Glutamatergic neuron (in vitro differentiated cells): ENCODE data around the gene STEAP2. TPM values are rescaled to one million over a fixed set of nuclear protein-coding genes. Genes with fewer than 3 reads are reported as not detected.

Source experiments
- DNase-seq: peaks from one replicate; pipeline ENCODE4 v3.0.0; 2022
- H3K27ac Mint-ChIP-seq: one replicate; pipeline ENCODE4 v1.8.0; 2020; ENCODE audit warnings: mild to moderate bottlenecking, mixed read lengths, inconsistent platforms; ENCODE audit not compliant: unreplicated experiment
- H3K27me3 Mint-ChIP-seq: one replicate; pipeline ENCODE4 v1.8.0; 2020; ENCODE audit warnings: mild to moderate bottlenecking, moderate library complexity, mixed read lengths, inconsistent platforms; ENCODE audit not compliant: unreplicated experiment
- H3K36me3 Mint-ChIP-seq: one replicate; pipeline ENCODE4 v1.8.0; 2020; ENCODE audit warnings: mild to moderate bottlenecking, mixed read lengths, inconsistent platforms; ENCODE audit not compliant: unreplicated experiment
- H3K4me1 Mint-ChIP-seq: one replicate; pipeline ENCODE4 v1.8.0; 2020; ENCODE audit warnings: mild to moderate bottlenecking, low read depth, mixed read lengths, inconsistent platforms; ENCODE audit not compliant: unreplicated experiment
- H3K4me3 Mint-ChIP-seq: one replicate; pipeline ENCODE4 v1.8.0; 2020; ENCODE audit warnings: mild to moderate bottlenecking, mixed read lengths, inconsistent platforms; ENCODE audit not compliant: unreplicated experiment
- H3K9me3 Mint-ChIP-seq: one replicate; pipeline ENCODE4 v1.8.0; 2020; ENCODE audit warnings: mild to moderate bottlenecking, moderate library complexity, mixed read lengths, inconsistent platforms; ENCODE audit not compliant: unreplicated experiment
- total RNA-seq: library from RNA; stranded (reverse); fragmentation: NEBNext Ultra II Directional; extraction: Animal tissue kit (Norgen Biotek cat#: 25700); gene quantifications from one replicate; pipeline ENCODE4 v1.2.1, GENCODE V29; 2021; ENCODE audit not compliant: unreplicated experiment
- TF ChIP-seq, protein P1 (sequence below): fragments of 200-600 bp; sonication (generic); IDR thresholded peaks from one replicate; pipeline ENCODE4 v1.5.0; 2021; ENCODE audit not compliant: partially characterized antibody, unreplicated experiment

The STEAP2 gene
- total RNA-seq, 1 donor from 2014 or later = 0.59 TPM

DNA sequence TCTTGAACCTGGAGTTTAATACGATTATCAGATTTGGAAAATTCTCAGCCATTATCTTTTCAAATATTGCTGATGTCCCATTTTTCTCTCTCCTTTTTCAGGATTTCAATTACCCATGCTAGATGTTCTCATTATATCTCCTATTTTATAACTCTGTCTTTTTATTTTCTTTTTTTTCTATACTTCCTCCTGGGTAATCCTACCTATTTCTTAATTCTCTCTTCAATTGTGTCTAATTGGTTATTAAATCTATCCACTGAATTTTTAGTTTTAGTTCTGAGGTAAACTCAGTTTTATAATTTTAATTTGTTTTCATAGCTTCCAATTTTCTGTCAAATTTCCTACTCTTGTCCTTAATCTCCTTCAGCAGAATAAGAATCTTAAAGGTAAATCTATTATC lies 41.6 kb upstream of the STEAP2 start:
- DNase-seq = no peak
- Mint-ChIP-seq H3K4me3 (no peak overlapping the region), H3K4me1 (no peaks in the 10 kb centered on the region), H3K27me3 (peaks cover 2% of the 10 kb centered on the region), H3K9me3 (peaks cover 2% of the 10 kb centered on the region), H3K36me3 (no peaks in the 10 kb centered on the region), H3K27ac (no peak overlapping the region)
- TF ChIP-seq, protein P1, sequence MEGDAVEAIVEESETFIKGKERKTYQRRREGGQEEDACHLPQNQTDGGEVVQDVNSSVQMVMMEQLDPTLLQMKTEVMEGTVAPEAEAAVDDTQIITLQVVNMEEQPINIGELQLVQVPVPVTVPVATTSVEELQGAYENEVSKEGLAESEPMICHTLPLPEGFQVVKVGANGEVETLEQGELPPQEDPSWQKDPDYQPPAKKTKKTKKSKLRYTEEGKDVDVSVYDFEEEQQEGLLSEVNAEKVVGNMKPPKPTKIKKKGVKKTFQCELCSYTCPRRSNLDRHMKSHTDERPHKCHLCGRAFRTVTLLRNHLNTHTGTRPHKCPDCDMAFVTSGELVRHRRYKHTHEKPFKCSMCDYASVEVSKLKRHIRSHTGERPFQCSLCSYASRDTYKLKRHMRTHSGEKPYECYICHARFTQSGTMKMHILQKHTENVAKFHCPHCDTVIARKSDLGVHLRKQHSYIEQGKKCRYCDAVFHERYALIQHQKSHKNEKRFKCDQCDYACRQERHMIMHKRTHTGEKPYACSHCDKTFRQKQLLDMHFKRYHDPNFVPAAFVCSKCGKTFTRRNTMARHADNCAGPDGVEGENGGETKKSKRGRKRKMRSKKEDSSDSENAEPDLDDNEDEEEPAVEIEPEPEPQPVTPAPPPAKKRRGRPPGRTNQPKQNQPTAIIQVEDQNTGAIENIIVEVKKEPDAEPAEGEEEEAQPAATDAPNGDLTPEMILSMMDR = no peak

DNA sequence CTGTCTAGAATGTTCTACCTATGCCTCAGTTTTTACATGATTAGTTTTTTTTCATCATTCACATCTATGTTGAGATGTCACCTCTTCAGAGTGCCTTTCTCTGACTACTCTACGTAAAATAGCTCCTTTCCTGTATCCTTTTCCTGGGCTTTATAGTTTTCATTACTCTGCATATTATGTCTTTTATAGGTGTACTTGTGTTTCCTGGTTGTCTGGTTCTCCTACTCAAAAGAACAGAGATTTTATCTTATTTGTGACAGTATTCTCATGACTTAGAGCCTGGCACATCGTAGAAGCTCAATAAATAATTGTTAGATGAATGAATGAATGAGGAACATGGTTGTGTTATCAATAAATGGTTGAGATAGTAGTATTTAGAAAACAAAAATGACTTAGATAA lies 39.4 kb upstream of the STEAP2 start:
- Mint-ChIP-seq H3K9me3 (peaks cover 5% of the 10 kb centered on the region), H3K4me3 (no peak overlapping the region), H3K27me3 (no peaks in the 10 kb centered on the region), H3K27ac (no peak overlapping the region), H3K36me3 (no peaks in the 10 kb centered on the region), H3K4me1 (no peaks in the 10 kb centered on the region)
- DNase-seq = no peak
- TF ChIP-seq, protein P1 = no peak

DNA sequence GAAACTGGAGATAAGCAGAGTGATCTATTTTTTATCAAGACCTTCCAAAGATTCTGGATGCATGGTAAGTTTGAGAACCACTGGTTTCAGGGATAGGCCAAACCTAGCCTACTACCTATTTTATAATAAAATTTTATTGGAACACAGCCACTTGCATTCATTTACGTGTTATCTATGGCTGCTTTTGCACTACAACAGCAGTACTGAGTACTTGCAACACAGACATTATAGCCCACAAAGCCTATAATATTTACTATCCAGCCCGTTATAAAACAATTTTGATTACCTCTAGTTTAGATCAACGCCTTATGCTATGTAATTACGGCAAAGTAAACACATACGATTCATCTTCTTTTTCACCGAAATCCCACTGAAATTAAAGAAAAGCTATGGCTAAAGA lies 38.9 kb upstream of the STEAP2 start:
- H3K4me3 Mint-ChIP-seq = no peak overlapping the region
- no peaks in the 10 kb centered on the region for H3K4me1 Mint-ChIP-seq

GRCh38 chr7:90173127-90173844 lies 38.3 kb upstream of the STEAP2 start:
- TF ChIP-seq, protein P1 = no peak
- Mint-ChIP-seq H3K9me3 (peaks cover 5% of the 10 kb centered on the region), H3K27me3 (no peaks in the 10 kb centered on the region), H3K27ac (no peak overlapping the region), H3K4me1 (no peaks in the 10 kb centered on the region), H3K4me3 (no peak overlapping the region), H3K36me3 (no peaks in the 10 kb centered on the region)
- no peak for DNase-seq

More for the DNA sequence above, 38.9 kb upstream of the STEAP2 start:
- no peak overlapping the region for H3K27ac Mint-ChIP-seq
- DNase-seq = no peak
- no peaks in the 10 kb centered on the region for H3K27me3 Mint-ChIP-seq
- no peaks in the 10 kb centered on the region for H3K36me3 Mint-ChIP-seq
- H3K9me3 Mint-ChIP-seq = peaks cover 5% of the 10 kb centered on the region
- TF ChIP-seq, protein P1 = no peak

DNA sequence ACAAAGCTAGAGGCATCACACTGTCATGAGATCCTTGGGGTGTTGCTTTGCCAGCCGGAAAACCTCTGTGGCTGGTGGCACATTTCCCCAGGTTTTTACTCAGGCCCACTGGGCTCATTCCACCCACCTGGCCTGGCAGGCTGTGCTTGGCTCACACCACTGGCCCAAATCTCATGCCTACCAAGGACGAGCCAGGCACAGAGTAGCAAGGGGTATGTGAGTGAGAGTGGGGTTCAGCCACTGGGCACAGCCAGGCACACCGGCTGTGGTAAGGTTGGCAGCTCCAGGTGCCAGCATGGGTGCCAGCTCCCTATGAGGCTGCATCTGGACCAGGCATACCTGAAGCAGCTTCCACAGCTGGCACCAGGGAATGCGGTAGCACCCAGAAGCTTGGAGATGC lies 35.9 kb upstream of the STEAP2 start:
- H3K4me3 Mint-ChIP-seq = no peak overlapping the region
- no peaks in the 10 kb centered on the region for H3K4me1 Mint-ChIP-seq
- no peak overlapping the region for H3K27ac Mint-ChIP-seq
- H3K27me3 Mint-ChIP-seq = no peaks in the 10 kb centered on the region
- no peaks in the 10 kb centered on the region for H3K36me3 Mint-ChIP-seq
- TF ChIP-seq, protein P1 = no peak
- DNase-seq = no peak
- peaks cover 2% of the 10 kb centered on the region for H3K9me3 Mint-ChIP-seq
